ENCODE measurements around the gene KIF7.

Gene KIF7

DNA sequence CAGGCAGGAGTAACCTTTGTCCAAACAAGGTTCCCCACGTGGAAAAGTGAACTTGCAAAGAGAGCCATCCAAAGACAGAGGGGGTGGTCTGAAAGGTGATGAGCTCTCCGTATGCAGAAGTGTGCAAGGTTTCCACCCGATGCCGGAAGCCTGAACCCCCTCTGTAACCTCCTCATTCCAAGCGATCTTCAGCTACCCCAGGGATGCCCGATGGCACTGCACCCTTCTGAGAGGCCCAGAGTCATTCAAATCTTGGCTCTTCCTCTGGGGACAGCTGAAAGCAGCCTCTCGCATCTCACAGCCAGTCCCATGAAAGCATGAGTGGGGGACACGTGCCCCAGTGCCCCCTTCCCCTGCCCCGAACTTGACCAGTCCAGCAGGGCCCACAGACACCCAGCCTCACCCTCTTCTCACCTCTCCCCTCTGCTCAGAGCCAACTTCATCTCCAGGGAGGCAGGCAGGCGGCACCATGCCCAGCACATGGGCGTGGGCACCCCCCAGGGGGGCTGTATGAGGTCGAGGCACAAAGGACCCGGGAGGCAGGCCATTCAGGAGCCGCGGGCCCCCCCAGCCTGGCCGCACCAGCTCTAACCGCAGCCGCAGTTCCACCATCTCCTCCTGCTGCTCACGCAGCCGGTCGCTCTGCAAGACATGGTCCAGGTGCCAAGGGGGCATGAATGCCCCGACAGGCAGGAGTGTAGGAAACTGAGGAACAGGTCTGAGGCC lies 8.7 kb downstream of the KIF7 start:
- no peak for DNase-seq

DNA sequence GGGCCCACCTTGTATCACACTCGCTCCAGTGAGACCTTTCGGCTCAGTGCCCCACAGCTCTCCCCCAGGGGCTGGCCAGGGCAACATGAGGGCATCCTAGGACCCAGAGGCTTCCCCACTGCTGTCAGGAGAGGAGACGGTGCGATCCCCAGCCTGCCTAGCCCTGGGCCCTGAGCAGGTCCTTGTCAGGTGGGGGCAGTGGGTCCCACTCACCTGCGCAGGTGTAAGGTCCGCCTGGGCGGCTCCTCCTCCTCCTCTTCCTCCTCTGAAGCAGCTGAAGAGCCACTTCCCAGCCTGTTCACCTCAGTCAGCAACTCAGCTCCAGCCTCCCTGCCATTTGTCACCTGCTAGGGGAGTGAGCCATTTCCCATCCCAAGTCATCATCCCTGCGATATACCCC lies 9.6 kb downstream of the KIF7 start:
- no peak for DNase-seq

DNA sequence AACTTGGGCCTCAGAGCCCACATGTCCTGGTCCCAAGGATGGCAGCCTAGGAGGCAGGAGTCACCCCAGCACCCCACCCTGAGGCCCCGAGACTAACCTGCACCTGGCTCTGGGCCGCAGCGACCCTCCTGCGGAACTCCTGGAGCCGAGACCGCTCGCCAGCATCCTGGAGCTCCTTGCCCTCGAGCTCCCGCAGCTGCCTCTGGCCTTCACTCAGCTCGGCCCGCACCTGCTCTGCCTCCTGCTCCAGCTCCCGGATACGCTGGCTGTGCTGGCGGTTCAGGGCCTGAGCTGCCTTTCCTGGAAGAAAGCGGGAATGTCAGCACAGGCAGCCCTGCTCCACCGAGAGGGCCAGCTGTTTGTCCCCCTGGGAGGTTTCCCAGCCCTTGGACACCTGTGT lies 13.2 kb downstream of the KIF7 start:
- no peak for DNase-seq

DNA sequence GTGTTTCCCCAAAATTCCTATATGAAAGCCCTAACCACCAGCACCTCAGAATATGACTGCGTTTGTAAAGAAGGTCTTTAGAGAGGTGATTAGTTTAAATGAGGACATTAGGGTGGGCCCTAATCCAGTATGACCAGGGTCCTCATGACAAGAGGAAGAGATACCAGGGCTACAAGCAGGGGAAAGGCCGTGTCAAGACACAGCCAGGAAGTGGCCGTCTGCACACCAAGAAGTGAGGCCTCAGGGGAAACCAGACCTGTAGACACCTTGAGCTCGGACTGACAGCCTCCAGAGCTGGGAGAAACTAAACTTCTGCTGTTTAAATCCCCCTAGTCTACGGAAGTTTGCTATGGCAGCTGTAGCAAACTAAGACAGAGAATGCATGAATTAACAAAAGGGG lies 14.2 kb downstream of the KIF7 start:
- no peak for DNase-seq

DNA sequence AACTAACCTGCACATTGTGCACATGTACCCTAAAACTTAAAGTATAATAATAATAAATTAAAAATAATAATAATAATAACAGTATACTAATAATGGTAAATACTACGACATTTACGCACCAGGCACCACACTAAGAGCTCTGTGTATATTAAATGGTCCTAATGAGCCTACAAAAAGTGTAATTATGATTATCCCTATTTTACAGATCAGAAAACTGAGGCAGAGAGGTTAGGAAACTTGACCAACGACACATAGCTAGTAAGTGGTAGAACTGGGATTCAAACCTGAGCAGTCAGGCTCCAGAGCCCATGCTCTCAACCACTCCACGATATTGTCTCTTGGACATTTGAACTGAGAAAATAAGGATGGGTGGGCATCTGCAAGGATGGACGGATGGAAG lies 15.0 kb downstream of the KIF7 start:
- DNase-seq = no peak

DNA sequence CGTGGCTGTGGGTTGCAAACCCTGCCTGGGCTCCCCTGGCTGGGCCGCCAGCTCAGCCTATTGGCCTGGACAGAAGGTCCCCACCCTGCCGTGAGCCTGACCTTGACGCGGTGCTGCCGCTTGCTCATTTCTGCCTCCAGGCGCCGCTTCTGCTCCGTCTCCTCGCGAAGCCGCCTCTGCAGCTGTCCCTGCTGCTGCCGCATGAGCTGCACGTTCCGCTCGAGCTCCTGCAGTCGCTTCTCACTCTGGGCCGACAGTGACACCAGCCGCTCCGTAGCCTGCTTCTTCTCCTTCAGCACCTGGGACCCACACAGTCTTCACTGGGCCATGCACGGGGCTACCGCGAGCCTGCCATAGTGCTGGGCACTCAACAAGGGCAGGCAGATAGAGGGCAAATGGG lies 21.7 kb downstream of the KIF7 start:
- DNase-seq = no peak

DNA sequence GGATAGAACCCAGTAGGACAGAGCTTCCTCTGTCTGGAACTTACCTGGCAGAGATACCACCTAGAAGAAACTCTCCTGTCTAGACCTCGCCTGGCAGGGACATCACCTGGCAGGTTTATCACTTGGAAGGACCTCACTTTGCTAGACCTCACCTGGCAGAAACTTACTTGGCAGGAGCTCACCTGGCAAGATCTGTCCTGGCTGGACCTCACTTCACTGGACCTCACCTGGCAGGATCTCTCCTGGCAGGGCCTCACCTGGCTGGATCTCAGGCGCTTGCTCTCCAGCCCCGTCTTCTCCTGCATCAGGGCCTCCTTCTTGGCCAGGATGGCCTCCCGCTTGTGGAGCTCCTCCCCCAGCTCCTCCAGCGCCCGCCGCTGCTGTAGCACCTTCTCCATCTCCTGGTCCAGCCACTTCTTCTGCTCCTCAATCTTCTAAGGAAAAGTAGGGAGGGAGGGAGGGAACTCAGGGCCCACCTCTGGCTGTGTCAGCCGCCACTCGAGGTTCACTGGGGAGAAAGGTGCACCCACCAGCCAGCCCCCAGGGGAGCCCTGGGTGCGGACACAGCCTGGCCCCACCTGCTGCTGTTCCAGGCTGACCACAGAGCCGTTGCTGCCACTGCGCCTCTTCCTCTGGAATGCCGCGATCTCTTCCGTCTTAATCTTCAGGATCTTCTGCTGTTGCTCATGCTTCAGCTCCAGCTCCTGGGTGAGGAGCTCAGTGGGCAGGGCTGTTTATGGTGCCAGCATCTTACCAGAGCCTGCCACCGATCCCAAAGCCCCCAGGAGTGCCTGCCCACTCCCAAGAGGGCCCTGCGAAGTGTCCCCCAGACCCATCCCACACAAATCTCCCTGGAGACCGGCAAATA lies 22.5 kb downstream of the KIF7 start:
- no peak for DNase-seq

DNA sequence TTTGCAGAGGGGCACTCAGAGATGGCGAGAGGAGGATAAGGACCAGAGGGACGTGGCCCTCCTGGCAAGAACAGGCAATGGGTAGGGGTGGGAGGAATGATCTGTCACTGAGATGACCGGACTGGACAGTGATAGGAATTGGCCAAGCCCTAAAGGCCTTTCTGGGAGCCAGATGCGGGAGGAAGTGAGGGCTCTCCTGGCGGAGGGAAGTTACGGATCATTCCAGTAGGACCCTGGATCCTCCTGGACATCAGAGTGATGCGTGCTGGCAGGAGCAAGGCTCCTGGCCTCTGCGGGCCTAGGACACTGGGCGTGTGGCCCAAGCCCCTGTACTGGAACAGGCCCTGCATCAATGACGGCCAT lies 23.4 kb downstream of the KIF7 start:
- no peak for DNase-seq

DNA sequence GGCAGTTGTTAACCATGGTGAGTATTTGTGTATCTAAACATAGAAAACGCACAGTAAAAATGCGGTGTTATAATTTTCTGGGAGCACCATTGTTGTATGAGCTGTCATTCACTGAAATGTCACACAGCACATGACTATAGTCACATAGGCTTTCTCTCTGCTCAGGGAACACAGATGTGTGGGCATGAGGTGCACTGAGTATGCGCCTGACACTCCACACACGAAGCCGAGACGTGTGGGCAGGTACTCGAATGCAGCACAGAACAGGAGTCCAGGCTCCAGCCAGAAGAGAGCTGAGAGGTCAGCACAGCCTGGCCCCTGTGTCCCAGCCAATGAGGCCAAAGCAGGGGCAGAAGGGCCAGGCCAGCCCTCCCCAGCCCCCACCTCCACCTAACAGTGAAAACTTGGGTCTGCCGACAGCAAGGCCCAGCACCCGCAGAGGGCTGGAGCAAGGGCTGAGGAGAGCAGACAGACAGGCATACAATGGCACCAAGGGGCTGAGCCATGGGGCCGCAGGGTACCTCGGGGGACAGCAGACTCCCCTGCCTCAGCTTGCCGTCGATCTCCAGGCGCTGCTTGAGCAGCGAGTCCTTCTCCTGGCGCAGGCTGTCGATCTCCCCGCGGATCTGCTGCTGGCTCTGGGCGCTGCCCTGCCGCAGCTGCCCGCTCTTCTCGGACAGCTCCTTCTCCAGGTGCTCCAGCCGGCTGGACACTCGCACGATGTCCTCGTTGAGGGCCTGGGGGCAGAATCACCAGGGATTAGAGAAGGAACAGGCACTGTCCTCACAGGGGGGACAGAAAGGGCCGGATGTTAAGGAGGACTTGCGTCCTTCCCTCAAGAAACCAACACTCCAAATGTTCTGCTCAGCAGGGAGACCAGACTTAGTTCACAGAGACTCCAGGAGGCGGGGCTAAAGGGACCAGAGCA lies 24.0 kb downstream of the KIF7 start:
- no peak for DNase-seq

DNA sequence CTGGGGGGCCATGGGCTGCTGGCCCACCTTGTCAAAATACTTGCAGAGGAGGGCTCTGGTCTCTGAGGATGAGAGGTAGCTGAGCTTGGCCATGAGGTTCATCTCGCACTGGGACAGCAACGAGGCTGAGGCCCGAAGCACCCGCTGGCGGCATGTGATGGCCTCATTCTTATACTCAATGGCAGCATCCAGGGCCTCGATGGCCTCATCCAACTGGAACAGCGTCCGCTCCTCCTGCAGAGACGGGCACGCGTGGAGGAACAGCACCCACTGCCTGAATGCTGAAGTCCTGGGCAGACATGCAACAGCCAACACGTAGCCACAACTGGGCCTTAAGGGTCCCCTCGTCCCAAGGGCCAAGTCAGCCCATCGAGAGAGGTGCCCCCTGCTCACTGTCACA lies 25.0 kb downstream of the KIF7 start:
- DNase-seq = no peak

DNA sequence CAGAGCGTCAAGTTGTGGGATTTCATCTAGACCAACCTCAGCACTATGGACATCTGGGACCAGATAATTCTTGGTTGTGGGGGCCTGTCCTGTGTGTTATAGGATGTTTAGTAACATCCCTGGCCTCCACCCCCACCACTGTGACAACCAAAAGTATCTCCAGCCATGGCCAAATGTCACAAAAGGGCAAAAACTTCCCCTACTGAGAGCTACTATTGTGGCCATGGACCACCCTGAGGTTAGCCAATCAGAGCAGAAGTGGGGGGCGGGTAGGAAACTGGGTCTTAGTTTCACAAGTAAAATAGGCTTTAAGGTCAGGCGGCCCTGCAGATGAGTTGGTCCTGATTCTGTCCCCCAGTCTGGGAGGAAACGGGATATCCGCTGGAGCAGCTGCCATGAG lies 25.4 kb downstream of the KIF7 start:
- DNase-seq = no peak

DNA sequence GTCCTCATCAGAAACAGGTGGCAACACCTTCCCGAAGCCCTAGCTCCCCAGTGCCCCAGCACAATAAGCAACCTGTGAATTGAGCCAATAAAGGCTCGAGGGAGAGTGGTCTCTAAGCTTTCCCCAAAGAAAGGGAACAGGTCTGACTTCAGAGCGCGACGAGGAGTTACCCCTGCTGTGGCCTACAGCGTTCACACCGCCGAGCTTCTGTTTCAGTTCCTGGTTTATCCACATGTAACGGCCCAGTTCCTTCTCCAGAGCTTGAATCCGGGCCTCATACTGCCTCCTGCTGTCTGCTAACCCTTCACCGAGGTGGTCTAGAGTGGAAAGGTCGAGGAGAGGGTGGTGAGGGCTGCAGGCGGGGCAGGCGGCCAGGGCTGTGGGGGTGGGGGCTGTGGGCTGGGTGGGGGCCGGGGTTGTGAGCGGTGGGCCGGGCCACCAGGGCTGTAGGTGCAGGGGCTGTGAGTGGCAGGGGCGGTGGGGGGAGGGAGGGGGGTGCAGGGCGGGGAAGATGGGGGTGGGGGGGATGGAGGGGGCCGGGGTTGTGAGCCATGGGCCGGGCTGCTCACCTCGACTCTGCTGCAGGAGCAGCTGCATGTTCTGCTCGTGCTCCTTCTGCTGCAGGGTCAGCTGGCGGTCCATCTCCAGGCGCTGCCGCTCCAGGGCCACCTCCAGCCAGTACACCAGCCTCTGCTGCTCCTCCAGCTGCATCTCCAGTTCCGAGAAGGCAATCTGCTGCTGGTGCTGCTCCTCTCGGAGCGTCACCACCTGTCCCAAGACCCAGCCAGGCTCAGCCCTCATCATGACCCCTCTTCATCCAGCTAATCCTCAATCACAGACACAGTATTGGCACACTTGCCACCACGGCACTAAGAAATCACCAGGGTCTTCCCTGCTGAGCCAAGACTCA lies 26.2 kb downstream of the KIF7 start:
- DNase-seq = no peak

DNA sequence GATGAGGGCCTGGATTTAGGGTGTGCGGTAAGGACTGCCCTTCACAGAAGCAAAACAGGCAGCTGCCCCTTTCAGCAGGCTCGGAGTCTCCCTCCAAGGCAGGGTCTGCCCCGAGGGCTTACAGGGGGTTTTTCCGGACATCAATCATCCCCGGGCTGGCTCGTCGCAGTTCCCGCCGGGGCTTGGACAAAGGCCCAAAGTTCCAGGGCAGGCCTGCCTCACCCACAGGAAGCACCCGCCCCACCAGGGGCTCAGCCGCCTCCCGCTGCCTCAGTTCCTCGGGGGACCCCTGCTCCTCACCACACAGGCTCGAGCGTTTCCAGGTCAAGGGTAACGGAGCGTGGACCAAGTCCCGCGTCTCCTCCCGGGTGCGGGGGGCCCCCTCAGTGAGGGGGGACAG lies 27.0 kb downstream of the KIF7 start:
- no peak for DNase-seq

DNA sequence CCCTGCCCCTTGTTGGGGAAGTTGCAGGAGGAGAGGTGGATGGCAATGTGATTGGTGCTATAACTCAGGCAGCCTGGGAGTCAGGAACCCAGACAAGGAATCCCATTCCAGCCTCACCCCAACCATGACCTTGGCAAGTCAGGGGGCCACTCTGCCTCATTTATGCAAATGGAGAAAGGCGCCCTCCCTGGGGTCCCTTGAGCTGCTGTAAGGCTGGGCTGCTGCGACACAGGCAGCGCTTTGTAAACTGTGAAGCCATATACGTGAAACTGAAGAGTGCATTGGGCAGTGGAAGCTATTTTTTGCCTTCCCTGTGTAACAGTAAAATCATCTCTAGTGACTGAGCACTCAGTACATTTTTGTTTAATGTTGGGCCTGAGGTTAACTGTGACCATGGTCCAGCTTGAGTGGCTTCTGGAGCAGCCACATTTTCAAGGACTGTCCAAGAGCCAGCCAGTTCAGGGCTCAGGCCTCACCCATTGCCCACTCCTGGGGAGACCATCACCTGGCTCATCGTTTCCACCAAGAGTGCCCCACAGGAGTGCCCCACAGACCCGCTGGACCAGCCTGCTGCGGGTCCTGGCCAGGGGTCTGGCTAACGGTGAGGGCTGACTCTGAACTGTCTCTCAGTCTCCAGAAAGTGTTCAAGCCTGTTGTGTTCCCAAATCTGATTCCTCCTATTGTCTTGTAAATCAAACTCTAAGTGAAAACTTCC lies 27.9 kb downstream of the KIF7 start:
- DNase-seq = no peak

DNA sequence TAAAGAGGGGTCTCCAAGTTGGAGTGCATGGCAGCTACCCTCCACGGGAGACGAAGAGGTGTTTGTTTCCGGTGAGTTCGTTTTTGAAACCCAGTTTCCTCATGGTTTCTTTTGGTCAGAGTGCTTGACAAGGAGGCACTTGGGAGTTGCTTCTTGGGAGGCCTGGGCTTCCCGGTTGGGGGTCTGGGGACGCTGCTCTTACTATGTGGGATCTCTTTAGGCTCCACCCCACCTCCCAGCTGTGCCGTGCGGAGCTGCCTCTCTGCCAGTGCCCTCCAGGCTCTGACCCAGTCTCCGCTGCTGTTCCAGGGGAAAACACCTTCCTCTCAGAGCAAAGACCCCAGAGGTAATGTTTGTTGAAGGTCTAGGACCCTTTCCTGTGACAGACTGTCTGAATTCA lies 29.6 kb downstream of the KIF7 start:
- no peak for DNase-seq

DNA sequence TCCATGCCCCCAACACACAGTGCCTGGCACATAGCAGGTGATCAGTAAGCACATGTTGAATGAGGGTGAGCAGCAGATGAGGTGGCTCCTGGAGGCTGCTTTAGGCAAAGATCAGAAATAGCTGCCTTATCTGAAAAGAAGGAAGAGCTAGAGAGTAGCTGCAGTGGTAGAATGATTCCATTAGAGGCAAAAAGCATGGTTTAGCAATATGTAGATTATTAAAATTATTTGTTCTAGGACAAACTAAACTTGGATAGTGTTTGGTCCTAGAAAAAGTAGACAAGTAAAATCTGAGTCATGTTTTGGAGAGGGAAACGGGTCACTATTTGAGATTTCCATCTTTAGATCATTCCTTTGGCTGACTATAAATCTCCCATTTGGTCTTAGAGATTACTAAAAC lies 32.1 kb downstream of the KIF7 start:
- no peak for DNase-seq

DNA sequence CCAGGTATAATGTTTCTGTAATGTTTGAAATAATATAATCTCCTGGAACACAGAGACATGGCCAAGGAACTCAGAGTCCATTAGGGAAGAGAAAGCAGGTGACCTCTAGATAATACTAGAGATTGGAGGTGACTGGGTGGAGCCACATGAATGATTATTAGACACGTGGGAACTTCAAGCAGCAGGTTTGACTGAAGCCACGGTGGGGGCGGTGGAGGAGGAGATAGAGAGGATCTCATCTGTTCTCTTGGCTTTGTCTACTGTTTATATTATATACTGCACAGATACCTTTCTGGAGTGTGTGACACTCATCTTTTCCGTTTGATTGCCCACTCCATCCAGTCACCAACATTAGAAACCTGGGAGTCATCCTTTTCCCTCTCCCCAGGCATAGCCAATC lies 33.7 kb downstream of the KIF7 start:
- DNase-seq = no peak

DNA sequence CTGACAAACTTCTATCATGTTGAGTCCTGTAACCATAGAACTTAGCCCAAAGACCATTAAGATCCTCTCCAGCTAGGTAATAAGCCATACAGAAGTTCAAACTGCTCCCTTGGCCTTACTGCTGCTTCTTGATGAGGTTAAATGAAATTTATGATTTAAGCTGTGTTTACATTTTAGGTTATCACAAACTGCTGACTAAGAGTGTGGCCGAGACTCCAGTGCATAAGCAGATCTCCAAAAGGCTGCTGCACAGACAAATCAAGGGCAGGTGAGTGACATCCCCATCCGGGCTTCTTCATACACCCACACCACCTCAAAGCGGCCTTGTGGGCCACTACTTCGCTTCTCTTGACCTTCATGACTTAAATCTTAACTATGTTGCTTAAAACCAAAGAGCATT lies 39.0 kb downstream of the KIF7 start:
- DNase-seq = no peak

DNA sequence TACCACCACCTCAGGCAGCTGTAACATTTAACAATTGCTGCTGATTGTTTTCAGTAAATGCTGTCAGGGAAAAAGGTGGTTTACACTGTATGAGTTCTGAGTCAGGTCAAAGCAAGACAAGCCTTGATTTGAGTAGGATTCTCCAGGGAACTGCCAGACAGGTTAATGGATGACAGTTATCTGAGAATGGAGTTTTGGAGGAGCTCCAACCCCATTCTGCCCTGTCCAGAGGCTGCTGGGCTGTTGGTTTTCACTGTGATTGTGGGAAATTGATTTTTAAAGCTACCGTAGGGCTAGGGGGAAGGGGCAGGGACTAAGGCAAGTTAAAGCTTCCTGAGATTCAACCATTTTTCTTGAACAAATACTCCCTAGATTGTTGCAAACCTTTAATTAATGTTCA lies 40.1 kb downstream of the KIF7 start:
- no peak for DNase-seq

DNA sequence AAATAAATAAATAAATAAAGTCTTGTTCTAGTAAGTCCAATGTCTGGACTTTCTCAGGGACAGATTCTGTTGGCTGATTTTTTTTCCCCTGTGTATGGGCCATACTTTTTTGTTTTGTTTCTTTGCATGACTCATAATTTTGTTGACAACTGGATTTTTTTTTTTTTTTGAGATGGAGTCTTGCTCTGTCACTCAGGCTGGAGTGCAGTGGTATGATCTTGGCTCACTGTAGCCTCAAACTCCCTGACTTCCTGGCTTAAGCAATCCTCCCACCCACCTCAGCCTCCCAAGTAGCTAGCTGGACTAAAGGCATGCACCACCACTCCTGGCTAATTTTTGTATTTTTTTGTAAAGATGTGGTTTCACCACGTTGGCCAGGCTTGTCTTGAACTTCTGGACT lies 41.1 kb downstream of the KIF7 start:
- DNase-seq = no peak

DNA sequence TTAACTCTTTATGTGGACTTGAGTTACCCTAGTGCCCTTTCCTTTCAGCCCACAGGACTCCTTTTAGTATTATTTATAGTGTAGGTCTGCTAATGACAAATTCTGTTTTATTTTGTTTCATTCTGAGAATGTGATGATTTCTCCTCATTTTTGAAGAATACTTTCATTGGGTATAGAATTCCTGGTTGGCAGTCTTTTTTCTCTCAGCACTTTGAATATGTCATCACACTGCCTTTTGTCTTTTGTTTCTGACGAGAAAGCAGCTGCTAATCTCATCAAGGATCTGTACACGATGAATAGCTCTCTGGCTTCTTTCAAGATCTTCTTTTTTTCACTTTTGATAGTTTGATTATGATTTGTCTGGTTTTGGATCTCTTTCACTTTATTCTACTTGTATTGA lies 42.2 kb downstream of the KIF7 start:
- DNase-seq = no peak

DNA sequence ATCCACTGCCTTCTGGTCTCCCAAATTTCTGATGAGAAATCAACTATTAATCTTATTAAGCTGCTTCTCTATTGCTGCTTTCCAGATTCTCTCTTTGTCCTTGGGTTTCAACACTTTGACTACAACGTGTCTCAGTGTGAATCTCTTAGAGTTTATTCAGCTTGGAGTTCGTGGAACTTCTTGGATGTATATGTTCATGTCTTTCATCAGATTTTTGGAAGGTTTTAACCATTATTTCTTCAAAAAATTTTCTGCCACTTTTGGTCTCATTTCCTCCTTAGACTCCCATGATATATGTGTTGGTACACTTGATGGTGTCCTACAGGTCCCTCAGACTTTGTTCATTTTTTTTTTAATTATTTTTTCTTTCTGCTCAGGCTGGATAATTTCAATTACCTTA lies 44.0 kb downstream of the KIF7 start:
- no peak for DNase-seq

All from activated CD4-positive, alpha-beta T cell treated with anti-CD3 and anti-CD28 coated beads, Interleukin-2, amount 50 U/mL, for 16 hours (primary cell).